Measurements from ENCODE around the gene TEAD3. TPM values are rescaled to one million over a fixed set of nuclear protein-coding genes. Genes with fewer than 3 reads are reported as not detected.

TEAD3 gene
- total and polyA plus RNA-seq, 4 donors, result 1.9 to 6.8 (median 4.5) TPM

- Histone ChIP-seq H3K9me3 (ENCODE audit: control insufficient read depth in 4 of 4, low read length in 3 of 4) (no peaks in the 10 kb centered on the region), H3K4me3 (ENCODE audit: low read depth in 1 of 3, low read length in 3 of 3) (peak overlapping the region in 1 of 3 donors; percentile 88), H3K9ac (ENCODE audit: low read depth in 1 of 2, low read length in 2 of 2) (no peak overlapping the region), H3K27me3 (ENCODE audit: control insufficient read depth in 4 of 4, insufficient read depth in 4 of 4, low read length in 3 of 4) (no peaks in the 10 kb centered on the region), H3K27ac (ENCODE audit: low read depth in 1 of 2, low read length in 2 of 2) (peak overlapping the region; percentile 22 to 68), H3K4me1 (ENCODE audit: control insufficient read depth in 4 of 4, insufficient read depth in 4 of 4, low read length in 3 of 4) (peaks cover 9 to 24% (median 17%) of the 10 kb centered on the region in 4 donors), H3K36me3 (ENCODE audit: control insufficient read depth in 4 of 4, insufficient read depth in 3 of 4, low read depth in 1 of 4, low read length in 3 of 4) (no peaks in the 10 kb centered on the region)
- 55% methylated on average over 14 of the region's 14 CpGs for WGBS
- TF ChIP-seq EGR1 (IDR thresholded peaks at IDR 0.05; ENCODE audit: low read depth in 2 of 2) (no peak), RAD21 (IDR thresholded peaks at IDR 0.05) (no peak), TAF1 (conservative IDR thresholded peaks at IDR 0.05) (no peak), FOXA1 (IDR thresholded peaks at IDR 0.05) (no peak), ATF3 (IDR thresholded peaks at IDR 0.05) (no peak), HNF4A (conservative IDR thresholded peaks at IDR 0.05) (no peak), HNF4G (IDR thresholded peaks at IDR 0.05) (no peak), ZBTB33 (IDR thresholded peaks at IDR 0.05) (no peak), SP1 (IDR thresholded peaks at IDR 0.05) (no peak), RXRA (IDR thresholded peaks at IDR 0.05) (no peak), GABPA (IDR thresholded peaks at IDR 0.05 in 1 of 2, conservative IDR thresholded peaks at IDR 0.05 in 1 of 2) (no peak), JUND (IDR thresholded peaks at IDR 0.05) (no peak), NR2F2 (IDR thresholded peaks at IDR 0.05) (no peak), CTCF (IDR thresholded peaks at IDR 0.05; ENCODE audit: low read depth, low read length, missing input control) (no peak), YY1 (IDR thresholded peaks at IDR 0.05) (no peak), FOXA2 (IDR thresholded peaks at IDR 0.05) (no peak)
- TF ChIP-seq, protein P1, sequence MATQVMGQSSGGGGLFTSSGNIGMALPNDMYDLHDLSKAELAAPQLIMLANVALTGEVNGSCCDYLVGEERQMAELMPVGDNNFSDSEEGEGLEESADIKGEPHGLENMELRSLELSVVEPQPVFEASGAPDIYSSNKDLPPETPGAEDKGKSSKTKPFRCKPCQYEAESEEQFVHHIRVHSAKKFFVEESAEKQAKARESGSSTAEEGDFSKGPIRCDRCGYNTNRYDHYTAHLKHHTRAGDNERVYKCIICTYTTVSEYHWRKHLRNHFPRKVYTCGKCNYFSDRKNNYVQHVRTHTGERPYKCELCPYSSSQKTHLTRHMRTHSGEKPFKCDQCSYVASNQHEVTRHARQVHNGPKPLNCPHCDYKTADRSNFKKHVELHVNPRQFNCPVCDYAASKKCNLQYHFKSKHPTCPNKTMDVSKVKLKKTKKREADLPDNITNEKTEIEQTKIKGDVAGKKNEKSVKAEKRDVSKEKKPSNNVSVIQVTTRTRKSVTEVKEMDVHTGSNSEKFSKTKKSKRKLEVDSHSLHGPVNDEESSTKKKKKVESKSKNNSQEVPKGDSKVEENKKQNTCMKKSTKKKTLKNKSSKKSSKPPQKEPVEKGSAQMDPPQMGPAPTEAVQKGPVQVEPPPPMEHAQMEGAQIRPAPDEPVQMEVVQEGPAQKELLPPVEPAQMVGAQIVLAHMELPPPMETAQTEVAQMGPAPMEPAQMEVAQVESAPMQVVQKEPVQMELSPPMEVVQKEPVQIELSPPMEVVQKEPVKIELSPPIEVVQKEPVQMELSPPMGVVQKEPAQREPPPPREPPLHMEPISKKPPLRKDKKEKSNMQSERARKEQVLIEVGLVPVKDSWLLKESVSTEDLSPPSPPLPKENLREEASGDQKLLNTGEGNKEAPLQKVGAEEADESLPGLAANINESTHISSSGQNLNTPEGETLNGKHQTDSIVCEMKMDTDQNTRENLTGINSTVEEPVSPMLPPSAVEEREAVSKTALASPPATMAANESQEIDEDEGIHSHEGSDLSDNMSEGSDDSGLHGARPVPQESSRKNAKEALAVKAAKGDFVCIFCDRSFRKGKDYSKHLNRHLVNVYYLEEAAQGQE (IDR thresholded peaks at IDR 0.05), result no peak
- TF ChIP-seq, protein P2, sequence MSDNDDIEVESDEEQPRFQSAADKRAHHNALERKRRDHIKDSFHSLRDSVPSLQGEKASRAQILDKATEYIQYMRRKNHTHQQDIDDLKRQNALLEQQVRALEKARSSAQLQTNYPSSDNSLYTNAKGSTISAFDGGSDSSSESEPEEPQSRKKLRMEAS (IDR thresholded peaks at IDR 0.05), result no peak
- no peak for DNase-seq (ENCODE audit: low spot score)
These were observed 1.7 kb upstream of the TEAD3 start for GRCh38 chr6:35498422-35499067.

All from liver (tissue), 9 donors.